T-helper 1 cell (primary cell): ENCODE data around the gene FKBP5.
"Not testable (repeated sequence)": the region's sequence is repeated elsewhere in the genome, so short reads cannot be mapped to it uniquely, and the experiment has no call there.

Experiments
- DNase-seq, 5 donors: peaks; one replicate each; pipeline ENCODE4 v3.0.0-alpha.2; 2012 to 2020

Gene FKBP5

GRCh38 chr6:35582315-35582714 is 106.4 kb downstream of the FKBP5 start:
- no peak for DNase-seq

DNA sequence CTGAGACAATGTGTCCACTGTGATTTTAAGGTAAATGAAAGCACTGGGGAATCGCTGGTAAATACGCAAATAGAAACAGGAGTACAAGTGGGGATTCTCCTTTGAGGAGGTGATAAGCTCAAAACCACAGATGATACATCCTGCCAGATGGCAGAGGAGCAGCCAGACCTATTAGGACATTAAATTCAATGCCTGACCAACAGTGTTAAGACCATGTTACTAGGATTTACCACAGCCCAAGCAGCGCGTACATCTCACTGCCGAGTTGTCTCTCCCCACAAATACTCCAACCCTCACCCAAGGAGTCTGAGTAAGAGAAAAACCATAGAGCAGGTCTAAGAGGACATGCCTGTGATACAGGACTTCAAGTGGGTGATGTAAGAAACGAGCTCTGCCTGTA is 107.1 kb downstream of the FKBP5 start:
- DNase-seq: no peak

DNA sequence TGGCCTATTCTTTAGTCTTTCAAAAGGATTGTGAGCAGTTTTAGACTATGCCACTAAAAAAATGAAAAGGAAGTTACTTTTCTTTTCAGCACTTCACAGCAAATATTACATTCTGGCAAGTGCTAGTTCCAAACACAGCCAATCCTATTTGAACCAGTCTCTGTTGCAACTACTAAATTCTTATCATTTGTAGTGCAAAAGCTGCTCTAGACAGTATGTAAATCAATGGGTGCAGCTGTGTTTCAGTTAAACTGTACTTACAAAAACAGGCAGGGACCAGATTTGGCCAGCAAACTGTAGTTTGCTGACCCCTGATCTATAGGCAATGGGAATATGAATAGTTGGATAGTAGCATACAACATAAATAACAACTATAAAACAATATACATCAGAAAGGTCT is 107.9 kb downstream of the FKBP5 start:
- DNase-seq: no peak

- no peak for DNase-seq
These were observed 112.0 kb downstream of the FKBP5 start for GRCh38 chr6:35576682-35577081.

- DNase-seq: no peak
These were observed 115.1 kb downstream of the FKBP5 start for GRCh38 chr6:35573495-35574110.

GRCh38 chr6:35570885-35571330 is 117.8 kb downstream of the FKBP5 start:
- not testable (repeated sequence) for DNase-seq

- DNase-seq: peak in 4 of 5 donors; percentile 5 to 31 (median 10)
These were observed 119.7 kb downstream of the FKBP5 start for GRCh38 chr6:35569011-35569461.

GRCh38 chr6:35566794-35567193 is 121.9 kb downstream of the FKBP5 start:
- no peak for DNase-seq

DNA sequence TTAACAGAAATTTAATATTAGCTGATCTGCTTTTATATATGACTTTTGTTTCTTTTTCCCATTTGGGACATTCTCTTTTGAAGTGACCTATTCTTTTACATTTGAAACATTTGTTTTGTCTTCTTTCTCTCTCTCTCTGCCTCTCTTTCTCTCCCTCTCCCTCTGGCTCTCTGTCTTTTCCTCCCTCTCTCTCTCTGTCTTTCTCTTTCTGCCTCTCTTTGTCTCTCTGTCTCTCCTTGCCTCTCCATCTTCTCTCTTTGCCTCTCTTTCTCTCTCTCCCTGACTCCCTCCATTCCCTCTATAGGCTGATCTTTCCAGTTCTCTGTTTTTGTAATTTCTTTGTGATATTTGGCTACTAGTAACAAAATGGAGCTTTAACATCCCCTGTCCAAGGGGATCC is 124.0 kb downstream of the FKBP5 start:
- no peak for DNase-seq

DNA sequence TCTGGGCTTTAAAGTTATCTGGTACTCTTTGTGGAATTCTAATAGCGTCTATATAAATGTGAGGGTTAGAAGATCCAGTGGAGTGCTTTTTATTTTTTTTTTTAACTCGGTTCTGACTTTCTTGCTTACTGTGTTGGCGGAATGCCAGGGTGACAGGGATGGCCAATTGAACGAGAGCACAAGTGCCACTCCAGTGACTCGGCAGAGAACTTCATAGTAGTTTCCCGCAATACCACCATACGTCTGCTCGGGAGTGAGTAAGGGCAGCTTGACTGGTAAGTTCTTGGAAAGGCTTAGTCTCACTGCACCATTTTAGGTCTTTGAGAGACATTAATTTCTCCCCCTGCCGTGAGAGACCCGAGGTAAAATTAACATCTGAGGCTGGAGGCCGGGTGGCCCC is 126.7 kb downstream of the FKBP5 start:
- DNase-seq: no peak

- no peak for DNase-seq
These were observed 127.6 kb downstream of the FKBP5 start for GRCh38 chr6:35561113-35561512.

GRCh38 chr6:35558571-35558970 is 130.1 kb downstream of the FKBP5 start:
- no peak for DNase-seq

DNA sequence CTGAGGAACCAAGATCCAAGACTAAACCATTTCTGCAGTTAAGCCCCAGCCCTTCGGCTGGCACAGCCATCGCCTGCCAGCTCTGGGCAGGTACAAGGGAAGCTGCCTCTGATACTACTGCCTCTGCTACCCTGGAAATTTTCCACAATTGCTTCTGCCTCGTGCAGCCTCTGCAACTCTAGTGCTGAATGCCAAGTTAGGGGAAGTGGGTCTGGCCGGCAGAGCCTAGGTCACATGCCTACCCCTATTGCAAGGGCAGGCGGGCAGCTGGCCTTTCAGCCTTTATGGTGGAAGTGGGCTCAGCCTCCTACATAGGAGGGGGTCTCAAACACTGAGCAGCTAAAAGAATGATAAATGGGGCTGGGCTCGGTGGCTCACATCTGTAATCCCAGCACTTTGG is 131.5 kb downstream of the FKBP5 start:
- DNase-seq: no peak

DNA sequence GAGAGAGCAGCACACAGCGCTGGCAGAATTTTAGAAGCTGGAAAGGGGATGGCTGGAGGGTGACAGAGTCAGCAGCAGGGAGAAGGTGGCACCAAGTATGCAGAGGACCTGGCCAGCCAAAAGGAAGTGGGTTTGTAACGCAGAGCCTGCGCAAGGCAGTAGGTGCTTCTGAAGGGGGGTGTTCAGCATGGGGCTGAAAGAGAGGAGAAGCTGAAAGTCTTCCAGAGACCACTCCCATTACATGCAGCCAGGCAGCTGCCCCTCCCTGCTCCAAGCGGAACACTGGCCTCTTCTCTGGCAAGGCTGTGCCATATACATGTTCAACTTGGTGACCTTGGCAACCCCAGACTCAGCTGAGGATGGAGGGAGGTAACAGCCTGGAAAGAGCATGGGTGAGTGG is 133.9 kb downstream of the FKBP5 start:
- DNase-seq: no peak

- no peak for DNase-seq
These were observed 135.4 kb downstream of the FKBP5 start for GRCh38 chr6:35553315-35553714.

GRCh38 chr6:35552285-35552917 is 136.3 kb downstream of the FKBP5 start:
- peak in 4 of 5 donors; percentile 34 to 70 (median 48) for DNase-seq

- DNase-seq: no peak
These were observed 138.3 kb downstream of the FKBP5 start for GRCh38 chr6:35550437-35550836.

- DNase-seq: no peak
These were observed 141.0 kb downstream of the FKBP5 start for GRCh38 chr6:35547676-35548075.

GRCh38 chr6:35544769-35545361 is 143.8 kb downstream of the FKBP5 start:
- DNase-seq: no peak

DNA sequence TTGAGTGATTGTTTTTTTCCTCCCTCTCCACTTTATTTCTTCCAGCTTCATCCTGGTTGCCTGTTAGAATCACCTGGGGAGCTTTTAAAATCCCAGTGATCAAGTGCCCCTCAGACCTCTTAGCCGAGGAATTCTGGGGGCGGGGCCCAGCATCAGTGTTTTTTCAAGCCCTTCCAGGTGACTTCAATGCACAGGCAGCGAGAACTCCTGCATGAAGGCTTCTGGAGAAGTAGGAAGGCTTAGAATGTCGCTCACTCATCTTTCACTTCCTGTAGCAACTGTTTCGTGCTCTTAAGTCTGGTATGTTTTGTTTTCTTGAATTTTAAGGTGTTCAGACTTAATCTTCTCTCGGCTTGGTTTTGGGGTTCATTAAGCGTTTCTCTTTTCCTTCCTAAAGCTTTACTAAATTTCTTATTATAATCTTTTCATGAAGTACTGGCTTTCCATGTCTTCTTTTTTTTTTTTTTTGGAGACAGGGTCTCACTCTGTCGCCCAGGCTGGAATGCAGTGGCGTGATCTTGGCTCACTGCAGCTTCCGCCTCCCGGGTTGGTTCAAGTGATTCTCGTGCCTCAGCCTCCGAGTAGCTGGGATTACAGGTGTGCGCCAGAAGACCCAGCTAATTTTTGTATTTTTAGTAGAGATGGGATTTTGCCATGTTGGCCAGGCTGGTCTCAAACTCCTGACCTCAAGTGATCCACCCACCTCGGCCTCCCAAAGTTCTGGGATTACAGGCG is 145.1 kb downstream of the FKBP5 start:
- DNase-seq: no peak

- DNase-seq: no peak
These were observed 146.9 kb downstream of the FKBP5 start for GRCh38 chr6:35541836-35542235.

GRCh38 chr6:35539223-35539622 is 149.5 kb downstream of the FKBP5 start:
- DNase-seq: no peak

GRCh38 chr6:35535847-35536246 is 152.9 kb downstream of the FKBP5 start:
- not testable (repeated sequence) for DNase-seq
